Caco-2 (cell line): ENCODE measurements around the gene MCAT. TPM values are rescaled to one million over a fixed set of nuclear protein-coding genes. Genes with fewer than 3 reads are reported as not detected.

Experiments used
- BruUV-seq: library from RNA; stranded (reverse); fragments of 400-500 nt; replicated peaks from 2 replicates; lab custom pipeline; 2021; lab: Mats Ljungman, UMichigan
- CTCF ChIA-PET: fragments of 300-600 bp; sonication (Branson Sonifier 250); formaldehyde crosslinking; loops from one replicate; lab custom pipeline; 2022; ENCODE audit warnings: antibody characterized with exemption; lab: Charles Lee
- POLR2A ChIA-PET: fragments of 300-600 bp; sonication (Branson Sonifier 250); formaldehyde crosslinking; loops from one replicate; lab custom pipeline; 2022; ENCODE audit warnings: antibody characterized with exemption; lab: Charles Lee
- DNase-seq, 2 experiments: peaks; one replicate each; pipeline versions ENCODE4 v3.0.0 to v3.0.0-alpha.2; 2020 to 2022
- H3K27me3 ChIP-seq: replicated peaks from 2 replicates; pipeline ENCODE4 v1.6.0; 2011; ENCODE audit warnings: low read length; ENCODE audit not compliant: control insufficient read depth, insufficient read depth
- H3K36me3 ChIP-seq: 2 replicates; pipeline ENCODE4 v1.5.1; 2011; ENCODE audit warnings: low read length; ENCODE audit not compliant: control insufficient read depth, insufficient read depth
- H3K4me1 ChIP-seq: fragments of 250-450 bp; sonication (Bioruptor Pico); 2 replicates; pipeline ENCODE4 v1.5.1; 2020; ENCODE audit warnings: mild to moderate bottlenecking
- H3K4me3 ChIP-seq: 2 replicates; pipeline ENCODE4 v1.5.1; 2011; ENCODE audit warnings: low read depth, mild to moderate bottlenecking, control low read depth, low read length
- H3K9me3 ChIP-seq: fragments of 250-450 bp; sonication (Bioruptor Pico); 2 replicates; pipeline ENCODE4 v1.5.1; 2020; ENCODE audit warnings: mild to moderate bottlenecking, moderate library complexity
- H3K27ac Mint-ChIP-seq: one replicate; pipeline ENCODE4 v1.8.0; 2022; ENCODE audit warnings: mixed read lengths; ENCODE audit not compliant: unreplicated experiment
- H3K27me3 Mint-ChIP-seq: one replicate; pipeline ENCODE4 v1.8.0; 2022; ENCODE audit warnings: mixed read lengths; ENCODE audit not compliant: insufficient read depth, unreplicated experiment
- H3K36me3 Mint-ChIP-seq: one replicate; pipeline ENCODE4 v1.8.0; 2022; ENCODE audit warnings: mild to moderate bottlenecking, mixed read lengths; ENCODE audit not compliant: insufficient read depth, unreplicated experiment
- H3K4me1 Mint-ChIP-seq: one replicate; pipeline ENCODE4 v1.8.0; 2022; ENCODE audit warnings: low read depth, mixed read lengths; ENCODE audit not compliant: unreplicated experiment
- H3K4me3 Mint-ChIP-seq: one replicate; pipeline ENCODE4 v1.8.0; 2022; ENCODE audit warnings: mild to moderate bottlenecking, moderate library complexity, mixed read lengths; ENCODE audit not compliant: unreplicated experiment
- H3K9me3 Mint-ChIP-seq: one replicate; pipeline ENCODE4 v1.8.0; 2022; ENCODE audit warnings: mixed read lengths; ENCODE audit not compliant: unreplicated experiment
- intact Hi-C: fragments of 100-400 bp; cut with micrococcal nuclease; formaldehyde crosslinking; loops from one replicate; pipeline ENCODE4 v1.10.0; 2022; ENCODE audit not compliant: unreplicated experiment
- total RNA-seq: library from RNA; stranded (reverse); gene quantifications from 2 replicates; pipeline ENCODE4 v1.2.3, GENCODE V29; 2022
- TF ChIP-seq, protein P1 (sequence below), 2 experiments: fragments of 200-600 bp in 1 of 2; IDR thresholded peaks; 1 replicate in 1 of 2; 2 replicates in 1 of 2; pipeline versions ENCODE4 v1.5.1 to v1.8.0; 2011 to 2022; ENCODE audit warnings: antibody characterized with exemption in 1 of 2, control low read depth in 1 of 2, inconsistent platforms in 1 of 2, low read depth in 1 of 2, low read length in 1 of 2, mild to moderate bottlenecking in 1 of 2, moderate library complexity in 1 of 2; ENCODE audit not compliant: insufficient read depth in 1 of 2, severe bottlenecking in 1 of 2, unreplicated experiment in 1 of 2

Gene MCAT
- total RNA-seq, 1 experiment from 2014 or later: 23.5 TPM

DNA sequence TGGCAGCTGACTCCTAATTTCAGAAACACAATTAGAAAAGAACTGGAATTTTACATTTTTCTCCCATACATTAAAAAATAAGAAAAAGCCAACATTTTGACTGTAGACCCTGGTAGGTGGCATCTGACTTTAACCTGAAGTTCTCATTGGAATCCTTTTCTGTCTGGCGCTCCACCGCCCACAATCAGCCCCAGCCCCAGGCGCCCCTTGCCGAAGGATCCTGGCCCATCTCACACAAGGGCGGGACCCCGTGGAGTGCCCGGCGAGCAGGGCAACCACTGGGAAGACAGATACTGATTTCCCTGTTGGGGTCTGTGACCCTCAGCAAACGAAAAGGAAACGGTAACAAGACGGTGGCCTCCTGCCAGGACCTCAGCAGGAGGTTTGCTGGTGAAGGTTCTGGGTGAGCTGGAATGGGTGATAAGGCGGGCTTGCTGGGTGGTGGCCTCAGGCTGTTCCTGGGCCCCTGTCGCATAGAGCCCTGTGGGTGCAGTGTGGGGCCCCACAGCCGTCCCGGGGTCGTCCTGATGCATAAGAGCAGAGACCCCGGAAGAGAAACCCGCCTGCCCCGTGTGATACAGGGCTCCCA lies 23.9 kb upstream of the MCAT start:
- ChIA-PET CTCF (no interaction called here), POLR2A (no interaction called here)
- no peaks in the 10 kb centered on the region for H3K4me1 Mint-ChIP-seq
- no peak overlapping the region for H3K27ac Mint-ChIP-seq
- H3K36me3 Mint-ChIP-seq: peaks cover 21% of the 10 kb centered on the region
- Histone ChIP-seq H3K9me3 (no peaks in the 10 kb centered on the region), H3K27me3 (no peaks in the 10 kb centered on the region), H3K36me3 (no peaks in the 10 kb centered on the region), H3K4me3 (no peak overlapping the region), H3K4me1 (no peaks in the 10 kb centered on the region)
- H3K9me3 Mint-ChIP-seq: no peaks in the 10 kb centered on the region
- intact Hi-C loops: no loop called here
- H3K27me3 Mint-ChIP-seq: no peaks in the 10 kb centered on the region
- BruUV-seq: no TSS peak
- no peak overlapping the region for H3K4me3 Mint-ChIP-seq
- no peak for DNase-seq
- TF ChIP-seq, protein P1, sequence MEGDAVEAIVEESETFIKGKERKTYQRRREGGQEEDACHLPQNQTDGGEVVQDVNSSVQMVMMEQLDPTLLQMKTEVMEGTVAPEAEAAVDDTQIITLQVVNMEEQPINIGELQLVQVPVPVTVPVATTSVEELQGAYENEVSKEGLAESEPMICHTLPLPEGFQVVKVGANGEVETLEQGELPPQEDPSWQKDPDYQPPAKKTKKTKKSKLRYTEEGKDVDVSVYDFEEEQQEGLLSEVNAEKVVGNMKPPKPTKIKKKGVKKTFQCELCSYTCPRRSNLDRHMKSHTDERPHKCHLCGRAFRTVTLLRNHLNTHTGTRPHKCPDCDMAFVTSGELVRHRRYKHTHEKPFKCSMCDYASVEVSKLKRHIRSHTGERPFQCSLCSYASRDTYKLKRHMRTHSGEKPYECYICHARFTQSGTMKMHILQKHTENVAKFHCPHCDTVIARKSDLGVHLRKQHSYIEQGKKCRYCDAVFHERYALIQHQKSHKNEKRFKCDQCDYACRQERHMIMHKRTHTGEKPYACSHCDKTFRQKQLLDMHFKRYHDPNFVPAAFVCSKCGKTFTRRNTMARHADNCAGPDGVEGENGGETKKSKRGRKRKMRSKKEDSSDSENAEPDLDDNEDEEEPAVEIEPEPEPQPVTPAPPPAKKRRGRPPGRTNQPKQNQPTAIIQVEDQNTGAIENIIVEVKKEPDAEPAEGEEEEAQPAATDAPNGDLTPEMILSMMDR (IDR thresholded peaks at IDR 0.05; ENCODE audit: insufficient read depth in 1 of 2, low read depth in 1 of 2, low read length in 1 of 2, severe bottlenecking in 1 of 2, unreplicated experiment in 1 of 2): no peak

DNA sequence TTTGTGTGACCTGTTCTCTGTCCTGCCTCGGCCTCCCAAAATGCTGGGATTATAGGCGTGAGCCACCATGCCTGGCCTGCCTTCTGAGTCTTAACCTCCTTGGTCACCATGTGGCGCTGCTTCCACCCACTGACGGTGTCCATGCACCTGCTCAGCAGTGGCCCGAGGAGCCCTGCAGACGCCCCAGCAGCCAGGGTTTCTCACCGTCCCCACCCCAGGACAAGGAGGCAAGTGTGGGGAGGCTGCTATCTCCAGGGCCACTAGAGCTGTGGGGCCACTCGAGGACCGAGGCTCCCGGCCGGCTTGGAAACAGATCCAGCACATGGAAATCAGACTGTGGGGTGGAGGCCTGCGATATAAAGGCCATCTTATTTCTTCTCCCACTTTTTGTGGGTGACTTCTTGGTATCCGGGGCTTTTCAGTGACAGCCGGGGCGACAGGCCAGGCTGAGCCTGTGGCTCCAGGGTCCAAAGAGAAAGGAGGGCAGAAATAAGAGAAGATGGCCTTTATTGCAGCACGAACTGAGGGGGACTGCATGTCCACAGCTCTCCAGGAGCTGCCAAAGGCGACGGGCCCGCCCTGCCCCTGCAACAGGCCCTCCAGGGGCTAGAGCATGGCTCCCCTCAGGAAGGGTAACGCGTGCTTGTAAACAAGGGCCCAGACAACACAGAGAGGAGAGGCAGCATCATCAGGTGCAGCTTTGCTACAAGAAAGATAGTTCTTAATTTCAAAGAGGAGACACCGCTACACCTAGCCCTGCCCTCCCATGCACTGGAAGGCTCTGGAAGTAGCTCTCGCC lies 23.1 kb upstream of the MCAT start:
- Mint-ChIP-seq H3K4me3 (no peak overlapping the region), H3K27ac (no peak overlapping the region), H3K27me3 (no peaks in the 10 kb centered on the region), H3K4me1 (no peaks in the 10 kb centered on the region), H3K9me3 (no peaks in the 10 kb centered on the region), H3K36me3 (peaks cover 21% of the 10 kb centered on the region)
- no peaks in the 10 kb centered on the region for H3K27me3 ChIP-seq
- CTCF ChIA-PET: no interaction called here
- DNase-seq: no peak
- intact Hi-C loops: no loop called here
- POLR2A ChIA-PET: no interaction called here
- BruUV-seq: no TSS peak
- H3K9me3 ChIP-seq: no peaks in the 10 kb centered on the region
- H3K36me3 ChIP-seq: no peaks in the 10 kb centered on the region
- TF ChIP-seq, protein P1 (IDR thresholded peaks at IDR 0.05; ENCODE audit: insufficient read depth in 1 of 2, low read depth in 1 of 2, low read length in 1 of 2, severe bottlenecking in 1 of 2, unreplicated experiment in 1 of 2): no peak
- no peaks in the 10 kb centered on the region for H3K4me1 ChIP-seq
- H3K4me3 ChIP-seq: no peak overlapping the region

DNA sequence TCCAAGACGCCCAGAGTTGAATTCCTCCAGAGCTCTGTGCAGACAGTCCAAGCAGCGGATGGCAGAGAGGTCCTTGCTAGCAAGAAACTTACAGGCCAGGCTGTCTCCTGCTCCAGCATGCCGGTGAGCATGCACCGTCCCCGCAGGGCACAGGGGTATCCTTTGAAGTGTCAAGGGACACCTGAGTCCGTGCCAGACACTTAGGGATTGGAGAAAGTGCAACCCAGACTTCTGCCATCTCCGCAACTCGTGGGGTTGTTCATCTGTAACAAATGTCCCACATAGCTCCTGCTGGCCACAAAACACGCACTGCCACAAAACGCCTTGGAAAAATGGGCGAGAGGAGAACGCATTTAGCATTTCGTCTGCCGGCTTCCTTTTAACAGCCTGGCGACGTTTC lies 21.4 kb upstream of the MCAT start:
- POLR2A ChIA-PET: no interaction called here
- H3K27ac Mint-ChIP-seq: no peak overlapping the region
- BruUV-seq: no TSS peak

More for the DNA sequence above, 21.4 kb upstream of the MCAT start:
- no peaks in the 10 kb centered on the region for H3K4me1 Mint-ChIP-seq
- H3K27me3 Mint-ChIP-seq: no peaks in the 10 kb centered on the region
- intact Hi-C loops: no loop called here
- H3K4me3 Mint-ChIP-seq: no peak overlapping the region
- TF ChIP-seq, protein P1 (IDR thresholded peaks at IDR 0.05; ENCODE audit: insufficient read depth in 1 of 2, low read depth in 1 of 2, low read length in 1 of 2, severe bottlenecking in 1 of 2, unreplicated experiment in 1 of 2): no peak
- Histone ChIP-seq H3K9me3 (no peaks in the 10 kb centered on the region), H3K36me3 (no peaks in the 10 kb centered on the region), H3K27me3 (no peaks in the 10 kb centered on the region), H3K4me1 (no peaks in the 10 kb centered on the region), H3K4me3 (no peak overlapping the region)
- no peak for DNase-seq
- H3K9me3 Mint-ChIP-seq: no peaks in the 10 kb centered on the region
- peaks cover 21% of the 10 kb centered on the region for H3K36me3 Mint-ChIP-seq
- CTCF ChIA-PET: no interaction called here
